B cell (primary cell): ENCODE data around the gene HTR1B. TPM values are rescaled to one million over a fixed set of nuclear protein-coding genes. Genes with fewer than 3 reads are reported as not detected.

Experiments
- ATAC-seq: fragments of 200-7000 bp; cut with Tn5 transposase; one replicate; pipeline ENCODE4 v1.10.0; 2021; ENCODE audit warnings: low read depth, mild to moderate bottlenecking, moderate number of reproducible peaks, moderate library complexity
- CTCF ChIA-PET: fragments of 350-600 bp; sonication (Branson Sonifier 250); formaldehyde crosslinking; loops from one replicate; lab custom pipeline; 2021; ENCODE audit warnings: antibody characterized with exemption, inconsistent platforms; lab: Charles Lee
- POLR2A ChIA-PET: fragments of 350-600 bp; sonication (Branson Sonifier 250); formaldehyde crosslinking; loops from one replicate; lab custom pipeline; 2021; ENCODE audit warnings: antibody characterized with exemption; lab: Charles Lee
- DNase-seq: peaks from one replicate; pipeline ENCODE4 v3.0.0; 2013
- H2AFZ ChIP-seq: 2 replicates; pipeline ENCODE4 v1.6.1; 2012; ENCODE audit warnings: mild to moderate bottlenecking, low read depth, low read length; ENCODE audit not compliant: insufficient read depth, poor library complexity, severe bottlenecking
- H3K27ac ChIP-seq, 2 donors: 1 replicate in 1 of 2; 2 replicates in 1 of 2; pipeline ENCODE4 v1.5.1; 2012 to 2013; ENCODE audit warnings: low read length in 2 of 2, mild to moderate bottlenecking in 2 of 2, moderate library complexity in 1 of 2
- H3K27me3 ChIP-seq, 4 experiments: fragments of 200-600 bp in 1 of 4; sonication (generic) in 1 of 4; replicated peaks in 1 of 4; 1 replicate in 2 of 4; 2 replicates in 2 of 4; pipeline versions ENCODE4 v1.6.1 to v1.7.0; 2013 to 2016; ENCODE audit warnings: low read length in 3 of 4, mild to moderate bottlenecking in 2 of 4, mixed read lengths in 1 of 4, moderate library complexity in 1 of 4; ENCODE audit not compliant: insufficient read depth in 4 of 4, control insufficient read depth in 3 of 4; ENCODE audit errors: control extremely low read depth in 1 of 4
- H3K36me3 ChIP-seq, 2 experiments: replicated peaks in 1 of 2; 1 replicate in 1 of 2; 2 replicates in 1 of 2; pipeline versions ENCODE4 v1.6.1 to v1.7.1; 2013; ENCODE audit warnings: low read length in 1 of 2; ENCODE audit not compliant: insufficient read depth in 2 of 2, control insufficient read depth in 1 of 2; ENCODE audit errors: control extremely low read depth in 1 of 2, extremely low read depth in 1 of 2
- H3K4me1 ChIP-seq, 2 donors: fragments of 200-600 bp in 1 of 2; sonication (generic) in 1 of 2; 1 replicate in 1 of 2; 2 replicates in 1 of 2; pipeline versions ENCODE4 v1.5.1 to v1.6.1; 2013 to 2017; ENCODE audit warnings: low read length in 2 of 2; ENCODE audit not compliant: control insufficient read depth in 2 of 2, insufficient read depth in 2 of 2
- H3K4me2 ChIP-seq: replicated peaks from 2 replicates; pipeline ENCODE3; 2012; ENCODE audit warnings: mild to moderate bottlenecking, low read depth, low read length; ENCODE audit not compliant: poor library complexity, severe bottlenecking
- H3K4me3 ChIP-seq, 5 experiments: fragments of 200-600 bp in 1 of 5; sonication (generic) in 1 of 5; 1 replicate in 3 of 5; 2 replicates in 2 of 5; pipeline versions ENCODE4 v1.5.1 to v1.7.0; 2011 to 2016; ENCODE audit warnings: low read length in 4 of 5, mild to moderate bottlenecking in 4 of 5, low read depth in 2 of 5, control low read depth in 1 of 5, moderate library complexity in 1 of 5; ENCODE audit not compliant: insufficient read depth in 1 of 5; ENCODE audit errors: control extremely low read depth in 1 of 5, extremely low read depth in 1 of 5
- H3K79me2 ChIP-seq: fragments of 200-600 bp; sonication (generic); one replicate; pipeline ENCODE4 v1.6.0; 2016; ENCODE audit warnings: low read length; ENCODE audit not compliant: control insufficient read depth, insufficient read depth
- H3K9ac ChIP-seq: fragments of 200-600 bp; sonication (generic); 2 replicates; pipeline ENCODE4 v1.6.1; 2017; ENCODE audit warnings: mild to moderate bottlenecking, low read length, moderate library complexity
- H3K9me3 ChIP-seq, 3 donors: one replicate each; pipeline versions ENCODE4 v1.6.1 to v1.7.1; 2013; ENCODE audit warnings: low read length in 2 of 3; ENCODE audit not compliant: control insufficient read depth in 2 of 3, insufficient read depth in 1 of 3; ENCODE audit errors: control extremely low read depth in 1 of 3
- H4K20me1 ChIP-seq: 2 replicates; pipeline ENCODE4 v1.6.0; 2012; ENCODE audit warnings: mild to moderate bottlenecking, low read length; ENCODE audit not compliant: insufficient read depth, control insufficient read depth, poor library complexity, severe bottlenecking
- H3K27ac Mint-ChIP-seq: one replicate; pipeline ENCODE4 v1.8.0; 2021; ENCODE audit warnings: mixed read lengths
- H3K27me3 Mint-ChIP-seq: one replicate; pipeline ENCODE4 v1.8.0; 2021; ENCODE audit warnings: mixed read lengths
- H3K4me1 Mint-ChIP-seq: one replicate; pipeline ENCODE4 v1.8.0; 2021; ENCODE audit warnings: mixed read lengths
- H3K4me3 Mint-ChIP-seq: one replicate; pipeline ENCODE4 v1.8.0; 2021; ENCODE audit warnings: mixed read lengths
- H3K9me3 Mint-ChIP-seq: one replicate; pipeline ENCODE4 v1.8.0; 2022; ENCODE audit warnings: mixed read lengths; ENCODE audit not compliant: insufficient read depth
- CTCF ChIP-seq: fragments of 200-600 bp; IDR thresholded peaks from one replicate; pipeline ENCODE4 v1.8.0; 2022; ENCODE audit warnings: antibody characterized with exemption, mild to moderate bottlenecking
- EZH2 ChIP-seq: IDR thresholded peaks from 2 replicates; pipeline ENCODE4 v1.6.1; 2012; ENCODE audit warnings: borderline replicate concordance, low read depth, mild to moderate bottlenecking, moderate library complexity, low read length; ENCODE audit not compliant: insufficient read depth, poor library complexity, severe bottlenecking
- WGBS: methylation state at CpG from one replicate; pipeline ENCODE4 v1.1.5; 2013; ENCODE audit warnings: missing lambda C conversion rate; ENCODE audit not compliant: insufficient coverage; 5-methylcytosine and 5-hydroxymethylcytosine counted together
- intact Hi-C: fragments of 100-400 bp; cut with micrococcal nuclease; formaldehyde crosslinking; loops from one replicate; pipeline ENCODE4 v1.10.0; 2022
- polyA plus RNA-seq: library from polyadenylated mRNA; depleted of rRNA; stranded (reverse); fragments of >200 nt; gene quantifications from 2 replicates; pipeline ENCODE4 v1.2.3, GENCODE V29; 2012
- total RNA-seq, 2 donors: library from RNA; stranded (reverse); fragments of 120-200 nt in 1 of 2; gene quantifications; 1 replicate in 1 of 2; 2 replicates in 1 of 2; pipeline versions ENCODE4 v1.2.3 to v1.2.4, GENCODE V29; 2013 to 2022

The HTR1B gene
- total and polyA plus RNA-seq, 2 donors (not counting 1 experiment from before 2014, with no cell fraction given) = 0.04 TPM; not detected in 1

GRCh38 chr6:77492530-77492929, 29.2 kb upstream of the HTR1B start:
- WGBS = no CpG with 5 or more reads among the region's 2 CpGs
- no peaks in the 10 kb centered on the region for H4K20me1 ChIP-seq
- no peak overlapping the region for H3K4me3 ChIP-seq
- H3K27me3 ChIP-seq = no peaks in the 10 kb centered on the region
- intact Hi-C loops = no loop called here
- H3K4me2 ChIP-seq = no peak overlapping the region
- TF ChIP-seq CTCF = no peak
- no peak for TF ChIP-seq EZH2
- no peaks in the 10 kb centered on the region for H3K79me2 ChIP-seq
- H3K27me3 Mint-ChIP-seq = no peaks in the 10 kb centered on the region
- ChIA-PET CTCF (no interaction called here), POLR2A (no interaction called here)
- no peaks in the 10 kb centered on the region for H3K9me3 ChIP-seq
- no peaks in the 10 kb centered on the region for H3K4me1 Mint-ChIP-seq
- no peaks in the 10 kb centered on the region for H3K9me3 Mint-ChIP-seq
- no peaks in the 10 kb centered on the region for H3K36me3 ChIP-seq
- H3K4me1 ChIP-seq = no peaks in the 10 kb centered on the region
- H3K4me3 Mint-ChIP-seq = no peak overlapping the region
- DNase-seq = no peak
- ATAC-seq = no peak
- H2AFZ ChIP-seq = no peak overlapping the region
- no peak overlapping the region for H3K27ac ChIP-seq
- no peak overlapping the region for H3K27ac Mint-ChIP-seq
- no peak overlapping the region for H3K9ac ChIP-seq

- no peaks in the 10 kb centered on the region for H3K4me1 Mint-ChIP-seq
- no peak for TF ChIP-seq EZH2
- TF ChIP-seq CTCF = no peak
- no peak overlapping the region for H3K4me3 ChIP-seq
- ChIA-PET POLR2A (no interaction called here), CTCF (interaction anchor here (1.2 kb wide), 1 partner anchor 29 kb away, joined by 3 read pairs; no protein-coding TSS in a partner anchor)
- intact Hi-C loops = no loop called here
- DNase-seq (no peak), ATAC-seq (no peak)
- no peaks in the 10 kb centered on the region for H4K20me1 ChIP-seq
- H3K27me3 Mint-ChIP-seq = no peaks in the 10 kb centered on the region
- no peak overlapping the region for H3K4me3 Mint-ChIP-seq
- WGBS = no CpG with 5 or more reads among the region's 1 CpG
- no peaks in the 10 kb centered on the region for H3K79me2 ChIP-seq
- H3K36me3 ChIP-seq = no peaks in the 10 kb centered on the region
- no peaks in the 10 kb centered on the region for H3K4me1 ChIP-seq
- no peak overlapping the region for H3K27ac ChIP-seq
- H3K9ac ChIP-seq = no peak overlapping the region
- H3K9me3 Mint-ChIP-seq = no peaks in the 10 kb centered on the region
- no peak overlapping the region for H3K27ac Mint-ChIP-seq
- H3K27me3 ChIP-seq = no peaks in the 10 kb centered on the region
- H3K9me3 ChIP-seq = no peaks in the 10 kb centered on the region
- no peak overlapping the region for H2AFZ ChIP-seq
- H3K4me2 ChIP-seq = no peak overlapping the region
Observed at GRCh38 chr6:77487808-77488425, 24.6 kb upstream of the HTR1B start.
